KMS-11 (cell line): ENCODE measurements around the gene FCN2.

ENCODE experiments used
- H2AFZ ChIP-seq: fragments of 200-600 bp; sonication (generic); 2 replicates; pipeline ENCODE4 v1.6.1; 2016; ENCODE audit warnings: antibody characterized with exemption, mixed run types, low read depth
- H3K27ac ChIP-seq: fragments of 200-600 bp; sonication (generic); 2 replicates; pipeline ENCODE4 v1.6.1; 2016; ENCODE audit warnings: mild to moderate bottlenecking, mixed run types
- H3K27me3 ChIP-seq: fragments of 200-600 bp; sonication (generic); 2 replicates; pipeline ENCODE4 v1.6.1; 2017; ENCODE audit warnings: mild to moderate bottlenecking, low read depth, mixed run types, moderate library complexity; ENCODE audit not compliant: insufficient read depth
- H3K36me3 ChIP-seq: fragments of 200-600 bp; sonication (generic); 2 replicates; pipeline ENCODE4 v1.6.1; 2017; ENCODE audit warnings: mild to moderate bottlenecking, mixed run types; ENCODE audit not compliant: insufficient read depth
- H3K4me1 ChIP-seq: fragments of 200-600 bp; sonication (generic); 2 replicates; pipeline ENCODE4 v1.6.1; 2016; ENCODE audit warnings: mild to moderate bottlenecking, low read depth, mixed run types; ENCODE audit not compliant: poor library complexity, severe bottlenecking
- H3K4me2 ChIP-seq: fragments of 200-600 bp; sonication (generic); 2 replicates; pipeline ENCODE4 v1.7.0; 2016; ENCODE audit warnings: mild to moderate bottlenecking, mixed run types
- H3K4me3 ChIP-seq: fragments of 200-600 bp; sonication (generic); IDR thresholded peaks from 2 replicates; pipeline ENCODE4 v1.6.1; 2017; ENCODE audit warnings: low read depth, low read length, mixed read lengths; ENCODE audit not compliant: insufficient read depth
- H3K79me2 ChIP-seq: fragments of 200-600 bp; sonication (generic); 2 replicates; pipeline ENCODE4 v1.6.1; 2016; ENCODE audit warnings: low read depth, mixed run types; ENCODE audit not compliant: insufficient read depth
- H3K9ac ChIP-seq: fragments of 200-600 bp; sonication (generic); 2 replicates; pipeline ENCODE4 v1.6.1; 2016; ENCODE audit warnings: mild to moderate bottlenecking, mixed run types
- H4K20me1 ChIP-seq: fragments of 200-600 bp; sonication (generic); 2 replicates; pipeline ENCODE4 v1.6.1; 2016; ENCODE audit warnings: mild to moderate bottlenecking, mixed run types; ENCODE audit not compliant: insufficient read depth
- CTCF ChIP-seq: fragments of 200-600 bp; sonication (generic); conservative IDR thresholded peaks from 2 replicates; pipeline ENCODE4 v1.6.1; 2017; ENCODE audit warnings: low read depth, mild to moderate bottlenecking, antibody characterized with exemption, low read length, moderate library complexity, mixed read lengths

Gene FCN2

GRCh38 chr9:134836406-134836970 lies 44.1 kb upstream of the FCN2 start:
- Histone ChIP-seq H4K20me1 (no peaks in the 10 kb centered on the region), H3K4me2 (no peak overlapping the region), H3K27ac (no peak overlapping the region), H2AFZ (no peak overlapping the region), H3K4me1 (no peaks in the 10 kb centered on the region), H3K9ac (no peak overlapping the region), H3K27me3 (peaks cover 32% of the 10 kb centered on the region; the same call in 1 of the 2 replicates), H3K36me3 (no peaks in the 10 kb centered on the region), H3K4me3 (no peak overlapping the region), H3K79me2 (no peaks in the 10 kb centered on the region)
- TF ChIP-seq CTCF = no peak

- no peak overlapping the region for H3K27ac ChIP-seq
- H3K79me2 ChIP-seq = no peaks in the 10 kb centered on the region
- H4K20me1 ChIP-seq = no peaks in the 10 kb centered on the region
- H2AFZ ChIP-seq = no peak overlapping the region
- no peak overlapping the region for H3K9ac ChIP-seq
- H3K27me3 ChIP-seq = peaks cover 29% of the 10 kb centered on the region; the same call in 1 of the 2 replicates
- no peak for TF ChIP-seq CTCF
- H3K4me2 ChIP-seq = no peak overlapping the region
- H3K4me1 ChIP-seq = no peaks in the 10 kb centered on the region
- H3K4me3 ChIP-seq = no peak overlapping the region
- H3K36me3 ChIP-seq = no peaks in the 10 kb centered on the region
Measured at GRCh38 chr9:134837529-134837928, 43.1 kb upstream of the FCN2 start.

- Histone ChIP-seq H3K79me2 (no peaks in the 10 kb centered on the region), H3K36me3 (no peaks in the 10 kb centered on the region), H3K4me3 (no peak overlapping the region), H2AFZ (no peak overlapping the region), H3K27me3 (peaks cover 37% of the 10 kb centered on the region; the same call in 1 of the 2 replicates), H3K27ac (no peak overlapping the region), H3K9ac (no peak overlapping the region), H3K4me2 (no peak overlapping the region), H3K4me1 (no peaks in the 10 kb centered on the region), H4K20me1 (no peaks in the 10 kb centered on the region)
- TF ChIP-seq CTCF = no peak
Measured at GRCh38 chr9:134838651-134839454, 41.8 kb upstream of the FCN2 start.

GRCh38 chr9:134839455-134840125 lies 41.0 kb upstream of the FCN2 start:
- H3K27ac ChIP-seq = no peak overlapping the region
- H3K4me3 ChIP-seq = no peak overlapping the region
- no peak overlapping the region for H2AFZ ChIP-seq
- H3K79me2 ChIP-seq = no peaks in the 10 kb centered on the region
- H3K27me3 ChIP-seq = peaks cover 44% of the 10 kb centered on the region; the same call in 1 of the 2 replicates
- TF ChIP-seq CTCF = no peak
- H3K36me3 ChIP-seq = no peaks in the 10 kb centered on the region
- H3K4me2 ChIP-seq = no peak overlapping the region
- no peak overlapping the region for H3K9ac ChIP-seq
- H4K20me1 ChIP-seq = no peaks in the 10 kb centered on the region
- H3K4me1 ChIP-seq = no peaks in the 10 kb centered on the region
